ENCODE results near the gene LRRC72. TPM values are rescaled to one million over a fixed set of nuclear protein-coding genes. Genes with fewer than 3 reads are reported as not detected.
"Not testable (repeated sequence)": the region's sequence is repeated elsewhere in the genome, so short reads cannot be mapped to it uniquely, and the experiment has no call there.

The LRRC72 gene
- total RNA-seq: not detected in 2 replicates

DNA sequence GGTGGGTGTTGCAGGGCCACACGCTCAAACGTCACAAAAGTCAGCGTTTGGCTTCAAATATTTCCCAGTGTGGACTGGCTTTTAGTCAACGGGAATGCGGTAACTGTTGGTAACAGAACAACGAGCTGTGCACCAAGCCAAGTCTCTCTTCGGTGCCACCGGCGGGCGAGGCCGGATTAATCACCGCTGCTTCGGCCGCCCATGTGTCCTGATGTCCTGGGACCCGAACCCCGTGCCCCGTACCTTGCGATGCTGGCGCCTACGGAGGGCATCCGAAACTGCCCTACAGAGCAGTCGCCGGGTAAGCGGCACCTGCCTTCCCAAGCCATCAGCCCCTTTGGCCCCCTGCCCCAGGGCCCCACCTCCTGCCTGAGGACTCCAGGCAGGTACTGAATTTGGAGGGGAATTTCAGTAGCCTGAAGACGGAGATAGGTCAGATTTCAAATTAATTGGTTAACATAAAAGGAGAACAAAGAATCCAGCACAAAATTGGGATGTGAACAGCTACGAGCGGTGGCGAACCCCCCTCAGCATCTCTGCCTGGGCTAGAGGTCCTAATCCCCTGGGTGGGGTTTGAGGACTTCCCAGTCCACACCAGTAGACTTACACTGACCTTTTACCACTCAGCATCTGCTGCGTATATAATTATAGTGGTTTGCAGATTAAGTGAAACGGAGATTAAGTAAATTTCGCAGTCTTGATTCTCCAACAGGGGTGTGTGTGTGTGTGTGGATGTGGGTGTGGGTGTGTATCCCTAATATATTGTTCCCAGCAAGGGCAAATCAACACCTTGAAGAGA lies at the start of gene LRRC72:
LRRC72 (plus strand) TSS at position 84 of the 799 bp plus-strand sequence; CDS start at position 212, 128 bp downstream.
- intact Hi-C loops (cut with micrococcal nuclease): no loop called here

DNA sequence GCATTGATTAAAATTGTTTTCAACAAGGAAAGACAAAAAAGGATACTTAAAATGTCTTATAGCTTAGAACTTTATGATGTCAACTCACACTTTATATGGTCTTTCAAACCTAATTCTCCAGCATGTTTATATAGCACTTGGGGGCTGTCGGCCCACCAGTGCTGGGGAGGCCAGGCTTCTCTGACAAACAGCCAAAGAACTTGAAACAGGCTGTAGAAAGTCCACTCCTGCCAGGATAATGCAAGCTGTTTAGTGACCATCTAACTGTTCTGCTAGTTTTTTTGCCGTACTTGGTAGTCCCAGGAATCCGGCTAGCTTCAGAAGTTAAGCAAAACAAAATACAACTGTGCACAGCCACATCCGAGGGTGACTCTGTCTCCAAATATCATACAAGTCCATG lies 47.5 kb upstream of the LRRC72 start:
- intact Hi-C loops (cut with micrococcal nuclease): no loop called here

DNA sequence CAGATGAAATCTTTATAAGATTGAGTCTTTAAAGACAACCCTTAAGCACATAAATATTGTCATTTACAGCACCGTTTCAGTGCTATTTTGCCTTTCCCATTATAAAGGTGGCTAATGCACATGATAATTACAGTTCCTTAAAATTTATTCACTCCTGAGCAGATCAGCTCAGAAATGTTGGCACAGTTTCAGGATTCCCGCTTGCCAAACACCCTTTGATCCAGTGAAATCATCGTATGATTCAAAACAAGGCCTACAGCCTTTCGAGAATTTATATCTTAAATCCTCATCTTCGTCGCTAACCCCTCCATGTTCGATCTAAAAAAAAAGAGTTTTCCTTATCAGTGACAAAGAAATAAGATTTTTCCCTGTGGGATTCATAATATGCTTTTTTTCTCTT lies 47.0 kb upstream of the LRRC72 start:
- intact Hi-C loops (cut with micrococcal nuclease): no loop called here

DNA sequence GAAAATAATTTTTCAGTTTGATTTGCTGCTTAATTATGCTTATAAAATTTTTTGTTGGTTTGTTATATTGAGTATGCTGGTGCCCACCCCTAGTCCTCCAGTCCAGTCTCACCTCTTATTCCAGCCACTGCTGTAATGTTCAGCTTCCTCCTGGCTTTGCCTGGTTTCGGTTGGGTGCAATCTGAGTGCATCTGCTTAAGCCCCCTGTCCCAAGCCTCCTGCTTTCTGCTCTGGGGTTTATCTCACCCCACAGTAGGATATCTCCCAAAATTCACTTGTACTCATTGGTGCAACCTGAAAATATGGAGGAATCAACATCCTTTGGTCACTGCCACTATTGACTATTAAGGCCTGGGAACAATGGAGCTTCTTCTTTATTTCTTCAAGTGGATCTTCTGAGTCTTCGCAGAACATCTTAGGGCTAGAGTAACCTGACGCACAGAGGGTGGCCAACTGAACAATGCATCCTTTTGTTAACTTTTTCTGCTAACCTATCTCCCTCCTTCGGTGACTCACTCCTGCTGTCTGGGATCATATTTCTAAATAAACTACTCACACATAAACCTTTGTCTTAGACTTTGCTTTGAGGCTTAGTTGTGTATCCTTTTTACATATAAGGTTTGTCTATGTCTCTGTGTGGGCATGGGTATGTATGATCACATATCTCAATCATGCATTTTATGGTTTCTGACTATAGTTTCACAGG lies 42.0 kb upstream of the LRRC72 start:
- intact Hi-C loops (cut with micrococcal nuclease): no loop called here

DNA sequence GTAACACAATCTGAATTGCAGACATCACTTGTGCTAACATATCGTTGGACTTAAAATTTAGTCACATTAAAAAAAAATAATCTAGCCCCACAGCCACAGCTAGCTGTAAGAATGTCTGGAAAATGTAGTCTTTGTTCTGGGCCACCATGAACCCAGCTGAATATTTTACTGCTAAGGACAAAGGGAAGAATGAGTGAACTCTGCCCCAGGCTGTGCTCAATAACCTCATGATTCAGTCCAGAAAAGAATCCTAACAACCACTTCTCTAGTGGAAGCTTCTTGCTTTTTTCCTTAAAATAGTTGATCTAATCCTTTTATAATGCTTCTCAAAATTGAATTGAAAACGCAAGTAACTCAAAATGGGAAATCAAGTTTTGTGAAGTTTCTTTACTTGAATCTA lies 35.5 kb upstream of the LRRC72 start:
- intact Hi-C loops (cut with micrococcal nuclease): no loop called here

DNA sequence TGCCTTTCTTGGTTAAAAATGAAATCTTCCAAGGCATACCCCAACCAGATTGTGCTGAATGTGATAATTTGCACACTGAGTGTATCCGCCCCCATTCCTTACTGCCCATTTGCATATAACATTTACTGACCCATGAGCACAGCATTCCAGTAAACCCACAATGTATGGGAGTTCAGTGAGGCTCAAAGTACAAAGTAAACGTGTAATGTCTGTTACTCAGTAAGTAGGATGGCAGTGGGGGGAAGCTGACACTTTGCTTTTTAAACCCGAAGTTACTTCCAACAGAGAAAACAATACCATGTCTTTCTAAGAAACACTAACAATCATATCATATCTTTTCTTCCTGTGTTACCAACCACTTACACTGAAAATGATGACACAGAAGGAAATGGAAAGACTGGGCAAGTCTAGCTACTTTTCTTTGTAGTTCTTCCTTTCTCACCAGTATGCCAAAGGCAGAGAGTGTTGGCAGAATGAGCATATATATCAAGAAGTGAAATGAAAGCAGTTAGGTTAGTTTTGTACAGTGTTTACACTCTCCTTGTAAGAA lies 34.0 kb upstream of the LRRC72 start:
- intact Hi-C loops (cut with micrococcal nuclease): no loop called here

DNA sequence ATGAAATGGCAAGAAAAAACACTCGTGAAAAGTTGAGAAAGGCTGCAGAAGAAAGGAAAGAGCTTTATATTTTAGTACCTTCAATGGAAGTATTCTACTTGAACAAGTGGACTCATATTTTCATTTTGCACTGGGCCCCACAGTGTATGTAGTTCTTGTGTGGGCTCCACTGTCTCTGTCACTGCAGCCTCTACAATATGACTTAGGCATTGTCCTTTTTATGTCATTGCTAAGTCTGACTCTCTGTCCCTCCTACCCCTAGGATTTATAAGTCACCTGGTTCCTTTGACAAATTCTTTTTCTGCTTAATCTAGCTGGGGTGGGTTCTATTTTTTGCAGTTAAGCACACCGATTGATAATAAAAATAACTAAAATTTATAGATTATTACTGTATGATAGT lies 33.4 kb upstream of the LRRC72 start:
- intact Hi-C loops (cut with micrococcal nuclease): no loop called here

DNA sequence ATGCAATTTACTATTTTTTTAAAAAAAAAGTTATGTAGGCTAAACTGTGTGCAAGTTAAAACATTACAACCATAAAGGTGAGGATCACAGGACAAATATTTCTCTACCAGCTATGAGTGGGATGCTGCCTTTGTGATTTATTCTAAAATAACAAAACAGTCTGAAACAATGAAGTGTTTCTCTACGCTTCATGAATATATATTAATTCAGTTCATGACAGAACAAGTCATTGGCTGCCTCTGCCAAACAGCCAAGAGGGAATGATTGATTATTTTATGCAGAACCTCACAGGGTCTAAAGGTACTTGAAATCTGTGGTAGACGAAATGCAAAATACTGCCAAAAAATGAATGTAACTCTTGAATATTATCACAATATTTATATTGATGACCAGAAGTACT lies 32.1 kb upstream of the LRRC72 start:
- intact Hi-C loops (cut with micrococcal nuclease): no loop called here

DNA sequence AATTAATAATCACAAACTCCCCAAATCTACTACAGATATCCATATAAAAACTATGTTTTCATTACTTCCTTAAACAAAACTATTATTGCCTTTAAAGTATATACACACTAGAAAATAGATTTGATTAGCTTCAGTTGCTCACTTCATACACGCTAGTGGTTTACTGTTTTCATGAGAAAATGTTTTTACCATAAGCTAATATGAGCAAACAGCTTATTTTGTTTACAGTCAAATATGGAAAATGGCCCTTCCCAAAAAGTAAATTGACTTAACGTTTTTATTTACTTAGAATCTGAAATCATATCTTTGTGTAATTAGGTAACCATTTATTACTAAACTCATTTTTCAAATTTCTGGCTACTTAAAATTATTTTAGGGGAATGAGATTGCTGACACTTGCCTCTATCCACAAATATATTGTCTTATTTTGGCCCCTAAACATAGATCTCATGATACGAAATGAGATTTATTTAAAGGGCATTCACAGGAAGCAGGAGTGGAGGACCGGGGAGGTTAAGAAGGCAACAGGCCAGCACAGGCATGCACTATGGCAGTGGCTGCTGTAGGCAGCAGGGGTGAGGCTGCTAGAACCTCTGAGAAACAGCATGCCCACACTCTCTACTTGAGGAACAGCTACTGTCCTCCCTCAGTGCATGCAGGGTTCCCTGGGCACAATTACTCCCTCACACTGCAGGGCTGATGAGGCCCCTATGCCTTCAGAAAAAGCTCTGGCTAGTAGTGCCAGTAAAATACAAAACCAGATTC lies 31.5 kb upstream of the LRRC72 start:
- intact Hi-C loops (cut with micrococcal nuclease): no loop called here

DNA sequence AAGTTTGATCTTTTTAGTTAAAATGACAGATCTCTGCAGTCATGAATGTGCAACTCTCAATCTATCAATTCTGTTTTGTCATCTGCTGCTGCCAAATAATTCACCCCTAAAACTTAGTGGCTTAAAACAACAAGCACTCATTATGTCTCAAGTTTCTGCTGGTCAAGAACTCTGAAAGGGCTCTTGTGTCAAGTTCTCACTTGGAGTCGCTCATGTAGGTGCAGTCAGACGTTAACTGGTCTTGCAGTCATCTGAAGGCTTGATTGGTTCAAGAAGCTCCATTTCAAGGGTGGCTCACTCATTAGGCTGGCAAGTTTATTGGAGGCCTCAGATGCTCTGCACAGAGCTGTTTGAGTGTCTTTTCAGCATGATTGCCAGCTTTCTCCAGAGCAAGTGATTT lies 28.5 kb upstream of the LRRC72 start:
- intact Hi-C loops (cut with micrococcal nuclease): no loop called here

DNA sequence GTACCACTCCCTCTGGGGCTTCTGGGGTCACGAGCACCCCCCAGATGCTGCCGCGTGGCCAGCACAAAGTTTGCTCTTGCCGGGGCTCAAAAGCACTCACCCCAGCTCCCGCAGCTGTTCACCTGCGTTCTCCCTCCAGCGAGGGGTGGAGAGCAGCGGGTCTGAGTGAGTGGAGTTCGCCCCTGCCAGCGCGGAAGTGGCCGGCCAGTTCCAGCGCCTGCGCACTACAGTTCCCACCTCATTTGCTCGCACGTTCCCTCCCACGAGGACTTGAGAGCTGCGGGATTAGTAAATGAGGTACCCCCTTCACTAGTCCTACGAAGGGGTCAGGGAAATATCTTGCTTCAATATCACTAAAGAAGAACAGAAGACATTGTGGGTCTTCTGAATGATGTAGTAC lies 24.3 kb upstream of the LRRC72 start:
- intact Hi-C loops (cut with micrococcal nuclease): no loop called here

DNA sequence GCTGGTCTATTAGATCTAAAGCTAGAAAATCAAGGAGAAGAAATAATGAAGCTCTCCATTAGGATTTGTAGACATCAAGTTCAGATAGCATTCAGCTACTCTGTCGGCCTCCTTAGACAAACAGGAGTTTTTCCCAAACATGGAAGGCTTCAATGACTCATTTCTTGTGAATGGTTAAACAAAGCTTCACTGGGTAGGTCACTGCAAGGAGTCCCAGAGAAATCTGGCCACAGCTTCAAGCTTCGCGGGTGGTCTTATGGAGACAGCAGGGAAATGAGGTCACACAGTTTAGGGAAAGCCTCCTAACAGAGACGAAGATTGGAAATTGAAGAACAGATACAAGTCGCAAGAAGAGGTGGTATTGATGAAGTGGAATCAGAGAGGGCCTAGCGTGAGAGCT lies 22.6 kb upstream of the LRRC72 start:
- intact Hi-C loops (cut with micrococcal nuclease): no loop called here

DNA sequence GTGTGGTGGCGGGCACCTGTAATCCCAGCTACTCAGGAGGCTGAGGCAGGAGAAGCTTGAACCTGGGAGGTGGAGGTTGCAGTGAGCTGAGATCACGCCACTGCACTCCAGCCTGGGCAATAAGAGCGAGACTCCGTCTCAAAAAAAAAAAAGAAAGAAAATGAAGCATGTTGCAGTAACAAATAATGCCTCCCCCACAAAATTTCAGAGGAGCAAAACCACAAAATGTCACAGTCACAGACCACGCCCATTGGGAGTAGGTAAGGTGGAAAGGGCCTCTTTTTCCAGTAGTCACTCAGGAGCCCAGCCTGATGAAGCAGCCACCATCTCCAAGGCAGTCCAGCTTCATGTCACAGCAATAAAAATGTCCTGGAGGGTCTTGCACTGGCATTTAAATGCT lies 20.2 kb upstream of the LRRC72 start:
- intact Hi-C loops (cut with micrococcal nuclease): not testable (repeated sequence)

DNA sequence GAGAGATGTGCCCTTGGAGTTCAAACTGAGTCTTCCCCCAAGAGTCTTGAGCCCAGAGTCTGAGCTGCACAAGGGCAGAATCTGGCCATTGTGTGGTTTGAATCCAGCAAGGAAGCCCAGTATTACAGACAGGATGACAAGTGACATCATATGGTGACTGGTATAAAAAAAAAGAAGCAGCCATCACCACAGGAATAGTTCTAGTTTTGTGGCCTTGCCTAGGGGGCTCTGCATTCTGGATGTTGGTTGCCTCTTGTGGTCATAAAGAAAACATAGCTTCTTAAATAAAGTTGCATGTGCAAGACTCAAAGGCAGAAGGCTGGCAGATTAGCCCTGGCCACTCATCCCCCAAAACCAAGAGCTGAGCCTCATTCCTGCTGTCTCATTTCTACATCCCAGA lies 16.8 kb upstream of the LRRC72 start:
- intact Hi-C loops (cut with micrococcal nuclease): no loop called here

DNA sequence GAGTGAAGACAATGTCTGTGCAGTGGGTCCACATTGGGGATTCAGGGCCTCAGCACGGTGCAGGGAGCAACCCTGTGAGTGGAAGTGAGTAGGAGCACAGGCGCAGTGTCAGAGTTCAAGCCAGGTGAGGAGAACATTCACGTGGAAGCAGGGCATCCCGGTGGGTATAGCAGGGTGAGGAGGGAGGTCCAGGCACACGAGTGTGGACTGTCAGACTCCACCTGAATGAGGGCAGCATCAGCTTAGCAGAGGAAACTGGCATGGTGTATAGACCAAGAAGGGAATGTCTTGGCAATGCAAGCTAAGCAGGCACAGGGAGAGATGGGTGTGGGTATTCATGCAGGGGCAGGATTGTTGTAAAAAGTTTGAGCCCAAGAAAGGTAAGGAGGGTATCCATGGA lies 15.3 kb upstream of the LRRC72 start:
- intact Hi-C loops (cut with micrococcal nuclease): no loop called here

DNA sequence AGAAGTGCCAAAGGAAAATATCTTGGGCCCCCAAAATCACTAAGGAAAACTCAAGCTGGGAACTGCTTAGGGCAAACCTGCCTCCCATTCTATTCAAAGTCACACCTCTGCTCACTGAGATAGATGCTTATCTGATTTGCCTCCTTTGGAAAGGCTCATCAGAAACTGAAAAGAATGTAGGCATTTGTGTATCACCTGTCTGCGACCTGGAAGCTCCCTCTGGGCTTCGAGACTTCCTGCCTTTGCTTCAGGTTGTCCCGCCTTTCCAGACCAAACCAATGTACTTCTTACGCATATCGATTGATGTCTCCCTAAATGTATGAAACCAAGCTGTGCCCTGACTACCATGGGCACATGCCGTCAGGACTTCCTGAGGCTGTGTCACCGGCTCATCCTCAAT lies 14.5 kb upstream of the LRRC72 start:
- intact Hi-C loops (cut with micrococcal nuclease): no loop called here

DNA sequence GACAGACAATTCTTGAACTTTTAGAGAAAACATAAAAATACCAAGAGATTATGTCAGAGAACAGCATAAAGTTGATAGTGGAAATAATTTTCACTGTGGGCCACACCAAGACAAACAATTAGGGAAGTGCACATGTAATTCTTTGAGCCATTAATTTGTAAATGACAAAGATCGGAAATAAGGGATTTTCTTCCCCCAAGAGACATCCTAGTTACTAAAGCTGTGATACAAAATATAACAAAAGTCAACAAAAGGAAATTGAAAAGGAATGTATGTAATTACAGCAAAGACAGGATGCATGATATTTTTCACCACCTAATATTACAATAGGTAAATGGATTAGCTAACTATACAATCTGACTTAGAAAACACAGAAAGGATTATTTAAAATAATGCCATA lies 12.4 kb upstream of the LRRC72 start:
- intact Hi-C loops (cut with micrococcal nuclease): no loop called here

DNA sequence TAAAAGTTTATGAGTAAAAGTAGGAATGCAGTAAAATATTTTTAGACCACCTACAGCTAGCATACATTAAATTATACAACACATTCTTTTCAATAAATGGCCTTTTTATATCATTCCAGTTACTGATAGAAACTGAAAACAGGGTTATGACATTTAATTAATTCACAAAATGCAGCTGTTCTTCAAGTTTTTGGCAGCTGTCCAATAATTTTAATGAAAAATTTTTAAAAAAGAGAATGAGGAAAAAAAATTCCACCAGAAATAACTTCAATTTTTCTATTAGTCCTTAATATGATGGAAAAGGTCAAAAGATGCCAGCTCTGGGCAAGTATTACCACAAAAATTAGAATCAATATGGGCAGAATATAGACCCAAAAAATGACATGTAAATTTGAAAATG lies 11.9 kb upstream of the LRRC72 start:
- intact Hi-C loops (cut with micrococcal nuclease): no loop called here

DNA sequence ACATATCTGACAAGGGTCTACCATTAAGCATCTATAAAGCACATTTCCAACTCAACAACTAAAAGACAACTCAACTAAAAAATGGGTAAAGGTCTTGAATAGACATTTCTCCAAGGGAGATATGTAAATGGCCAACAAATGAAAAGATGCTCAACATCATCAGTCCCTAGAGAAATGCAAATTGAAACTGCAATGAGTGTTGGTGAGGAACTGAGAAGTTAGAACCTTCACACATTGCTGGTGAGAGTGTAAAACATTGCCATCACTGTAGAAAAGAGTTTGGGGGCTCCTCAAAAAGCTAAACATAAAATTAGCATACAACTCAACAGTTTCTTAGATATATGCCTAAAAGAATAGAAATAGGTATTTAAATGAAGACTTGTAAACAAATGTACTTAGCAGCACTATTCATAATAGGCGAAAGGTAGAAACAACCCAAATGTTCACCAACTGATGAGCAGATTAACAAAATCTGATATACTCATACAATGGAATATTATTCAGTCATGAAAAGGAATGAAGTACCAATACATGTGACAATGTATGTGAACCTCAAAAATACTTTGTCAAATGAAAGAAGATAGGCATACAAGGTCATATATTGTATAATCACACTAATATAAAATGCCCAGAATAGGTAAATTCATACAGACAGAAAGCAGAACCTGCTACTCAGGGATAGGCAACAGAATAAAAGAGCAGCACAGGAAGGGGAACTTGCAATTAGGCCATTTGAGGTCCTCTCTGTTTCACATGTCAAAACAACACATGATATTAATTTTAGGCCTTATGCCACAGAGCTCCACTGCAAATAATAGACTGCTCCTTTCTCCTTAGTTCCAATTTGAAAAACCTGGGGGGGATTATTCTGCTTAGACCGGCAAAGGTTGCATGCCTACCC lies 10.6 kb upstream of the LRRC72 start:
- intact Hi-C loops (cut with micrococcal nuclease): no loop called here

DNA sequence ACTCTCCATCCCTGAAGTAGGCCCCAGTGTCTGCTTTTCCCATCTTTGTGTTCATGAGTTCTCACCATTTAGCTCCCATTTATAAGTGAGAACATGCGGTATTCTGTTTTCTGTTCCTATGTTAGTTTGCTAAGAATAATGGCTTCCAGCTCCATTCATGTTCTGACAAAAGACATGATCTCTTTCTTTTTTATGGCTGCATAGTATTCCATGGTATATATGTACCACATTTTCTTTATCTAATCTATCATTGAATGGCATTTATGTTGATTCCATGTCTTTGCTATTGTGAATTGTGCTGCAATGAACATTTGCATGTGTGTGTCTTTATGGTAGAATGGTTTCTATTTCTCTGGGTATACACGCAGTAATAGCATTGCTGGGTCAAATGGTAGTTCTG lies 6.6 kb upstream of the LRRC72 start:
- intact Hi-C loops (cut with micrococcal nuclease): not testable (repeated sequence)

DNA sequence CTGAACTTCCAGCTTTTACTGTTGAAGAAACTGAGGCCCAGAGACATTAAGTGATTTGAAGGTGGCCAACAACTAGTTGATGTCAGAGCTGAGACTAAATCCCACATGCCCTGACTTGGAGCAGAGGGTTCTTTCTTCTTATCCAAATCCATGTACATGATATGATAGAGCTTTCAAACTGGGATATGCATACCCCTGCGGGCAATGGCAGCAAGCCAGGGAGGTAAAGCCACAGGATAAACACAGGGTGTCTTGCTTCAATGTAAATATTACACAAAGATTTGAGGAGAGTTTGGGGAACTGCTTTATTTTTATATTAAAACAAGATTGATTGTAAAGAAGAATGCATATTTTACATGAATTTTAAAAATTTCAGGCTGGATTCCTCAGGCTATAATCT lies 2.3 kb upstream of the LRRC72 start:
- intact Hi-C loops (cut with micrococcal nuclease): no loop called here
